MM.1S (cell line): ENCODE measurements around the gene ATP5MK.
A peak's percentile ranks its signal among the peaks of the same experiment; 100 is the strongest.

Source experiments
- DNase-seq: peaks from one replicate; pipeline ENCODE4 v3.0.0-alpha.2; 2015
- H2AFZ ChIP-seq: fragments of 300-600 bp; sonication (generic); 2 replicates; pipeline ENCODE4 v1.6.0; 2016; ENCODE audit warnings: antibody characterized with exemption, low read length
- H3F3A ChIP-seq: fragments of 300-600 bp; sonication (generic); 2 replicates; pipeline ENCODE4 v1.6.1; 2016; ENCODE audit warnings: mild to moderate bottlenecking, antibody characterized with exemption, low read length, moderate library complexity, mixed read lengths; ENCODE audit not compliant: insufficient read depth
- H3K27ac ChIP-seq: fragments of 300-600 bp; sonication (generic); 2 replicates; pipeline ENCODE4 v1.5.1; 2016; ENCODE audit warnings: mild to moderate bottlenecking, low read length
- H3K27me3 ChIP-seq: fragments of 300-600 bp; sonication (generic); replicated peaks from 2 replicates; pipeline ENCODE4 v1.6.0; 2016; ENCODE audit warnings: low read length; ENCODE audit not compliant: insufficient read depth
- H3K36me3 ChIP-seq: fragments of 300-600 bp; sonication (generic); replicated peaks from 2 replicates; pipeline ENCODE4 v1.6.1; 2016; ENCODE audit warnings: mild to moderate bottlenecking, low read length, mixed read lengths; ENCODE audit not compliant: insufficient read depth
- H3K4me1 ChIP-seq: fragments of 300-600 bp; sonication (generic); 2 replicates; pipeline ENCODE4 v1.6.1; 2016; ENCODE audit warnings: low read length, mixed read lengths
- H3K4me2 ChIP-seq: fragments of 300-600 bp; sonication (generic); 2 replicates; pipeline ENCODE4 v1.6.0; 2016; ENCODE audit warnings: low read depth, low read length
- H3K4me3 ChIP-seq: fragments of 300-600 bp; sonication (generic); 2 replicates; pipeline ENCODE4 v1.5.1; 2016; ENCODE audit warnings: low read length, mixed read lengths
- H3K79me2 ChIP-seq: fragments of 300-600 bp; sonication (generic); 2 replicates; pipeline ENCODE4 v1.6.1; 2016; ENCODE audit warnings: mixed run types, low read length, mixed read lengths
- H3K9ac ChIP-seq: fragments of 300-600 bp; sonication (generic); 2 replicates; pipeline ENCODE4 v1.6.1; 2016; ENCODE audit warnings: low read length, mixed read lengths
- H3K9me2 ChIP-seq: fragments of 300-600 bp; sonication (generic); replicated peaks from 2 replicates; pipeline ENCODE4 v1.6.1; 2016; ENCODE audit warnings: mild to moderate bottlenecking, low read length, mixed read lengths; ENCODE audit not compliant: insufficient read depth
- H3K9me3 ChIP-seq: fragments of 300-600 bp; sonication (generic); replicated peaks from 2 replicates; pipeline ENCODE4 v1.6.1; 2016; ENCODE audit warnings: mild to moderate bottlenecking, low read length, mixed read lengths; ENCODE audit not compliant: insufficient read depth
- H4K20me1 ChIP-seq: fragments of 300-600 bp; sonication (generic); 2 replicates; pipeline ENCODE4 v1.6.1; 2016; ENCODE audit warnings: mild to moderate bottlenecking, low read length, moderate library complexity, mixed read lengths; ENCODE audit not compliant: insufficient read depth
- EZH2 ChIP-seq: fragments of 300-600 bp; sonication (generic); optimal IDR thresholded peaks from 2 replicates; pipeline ENCODE3; 2017; ENCODE audit warnings: low read depth, mild to moderate bottlenecking, antibody characterized with exemption, low read length, mixed read lengths
- EZH2phosphoT487 ChIP-seq: fragments of 300-600 bp; sonication (generic); IDR thresholded peaks from 2 replicates; pipeline ENCODE4 v1.6.1; 2018; ENCODE audit warnings: antibody characterized with exemption, low read length
- TF ChIP-seq, protein P1 (sequence below): fragments of 300-600 bp; sonication (generic); IDR thresholded peaks from 2 replicates; pipeline ENCODE4 v1.5.1; 2016; ENCODE audit warnings: antibody characterized with exemption, low read length, mixed read lengths

The ATP5MK gene

DNA sequence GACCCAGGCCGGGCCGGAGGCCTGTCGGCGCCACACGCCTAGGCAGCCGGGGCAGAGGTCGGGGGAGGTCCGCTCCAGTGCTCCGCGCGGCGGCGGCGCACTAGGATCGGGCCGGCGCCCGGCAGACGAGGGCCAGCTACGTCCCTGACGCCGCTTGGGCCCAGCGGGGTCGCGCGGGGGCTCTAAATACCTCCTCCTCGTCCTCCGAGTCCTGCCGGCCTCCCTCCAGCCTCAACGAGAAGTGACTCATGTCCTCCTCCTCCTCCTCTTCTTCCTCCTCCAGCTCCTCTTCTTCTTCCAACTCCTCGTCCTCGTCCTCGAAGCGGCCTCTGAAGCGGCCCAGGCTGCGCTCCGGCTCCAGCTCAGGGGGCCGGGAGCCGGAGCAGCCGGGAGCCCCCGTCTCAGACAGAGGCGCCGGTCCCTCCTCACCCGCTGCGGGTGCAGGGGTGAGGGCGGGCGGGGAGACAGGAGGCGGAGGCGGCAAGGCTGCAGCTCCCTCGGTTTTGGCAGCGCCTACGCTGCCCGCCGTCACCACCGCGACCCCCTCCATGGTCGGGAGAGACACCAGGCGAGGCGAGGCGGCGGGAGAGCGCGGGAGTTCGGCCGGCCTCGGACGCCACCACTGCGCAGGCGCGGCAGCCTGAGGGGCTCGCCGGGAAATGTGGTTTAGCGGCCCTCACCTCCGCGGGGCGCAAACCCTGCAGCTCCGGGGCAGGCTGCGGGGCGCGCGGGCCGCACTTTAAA, 45.6 kb downstream of the ATP5MK start, which contains the start of gene PCGF6:
PCGF6 (minus strand) TSS at position 624 of the 744 bp plus-strand sequence; CDS start at position 550, 74 bp downstream.
- Histone ChIP-seq H3K9ac (peak within 1 kb of the TSS; percentile 93), H3K27me3 (no peaks in the 10 kb centered on the region), H3K9me3 (no peaks in the 10 kb centered on the region), H3K9me2 (no peaks in the 10 kb centered on the region), H3K36me3 (no peaks in the 10 kb centered on the region; the same call in 1 of the 2 replicates), H3F3A (peaks cover 3% of the 10 kb centered on the region; the same call in 1 of the 2 replicates), H3K79me2 (peaks cover 26% of the 10 kb centered on the region), H3K4me1 (0 out of 2 replicates have a peak, but pooled peaks cover 3% of the 10 kb centered on the region), H3K4me3 (peak within 1 kb of the TSS; percentile 94), H4K20me1 (no peaks in the 10 kb centered on the region), H2AFZ (peak within 1 kb of the TSS; percentile 80), H3K4me2 (peak within 1 kb of the TSS; percentile 86), H3K27ac (peak within 1 kb of the TSS; percentile 54; the same call in 1 of the 2 replicates)
- peak; percentile 82 for DNase-seq
- TF ChIP-seq EZH2phosphoT487 (no peak), EZH2 (no peak)
- TF ChIP-seq, protein P1, sequence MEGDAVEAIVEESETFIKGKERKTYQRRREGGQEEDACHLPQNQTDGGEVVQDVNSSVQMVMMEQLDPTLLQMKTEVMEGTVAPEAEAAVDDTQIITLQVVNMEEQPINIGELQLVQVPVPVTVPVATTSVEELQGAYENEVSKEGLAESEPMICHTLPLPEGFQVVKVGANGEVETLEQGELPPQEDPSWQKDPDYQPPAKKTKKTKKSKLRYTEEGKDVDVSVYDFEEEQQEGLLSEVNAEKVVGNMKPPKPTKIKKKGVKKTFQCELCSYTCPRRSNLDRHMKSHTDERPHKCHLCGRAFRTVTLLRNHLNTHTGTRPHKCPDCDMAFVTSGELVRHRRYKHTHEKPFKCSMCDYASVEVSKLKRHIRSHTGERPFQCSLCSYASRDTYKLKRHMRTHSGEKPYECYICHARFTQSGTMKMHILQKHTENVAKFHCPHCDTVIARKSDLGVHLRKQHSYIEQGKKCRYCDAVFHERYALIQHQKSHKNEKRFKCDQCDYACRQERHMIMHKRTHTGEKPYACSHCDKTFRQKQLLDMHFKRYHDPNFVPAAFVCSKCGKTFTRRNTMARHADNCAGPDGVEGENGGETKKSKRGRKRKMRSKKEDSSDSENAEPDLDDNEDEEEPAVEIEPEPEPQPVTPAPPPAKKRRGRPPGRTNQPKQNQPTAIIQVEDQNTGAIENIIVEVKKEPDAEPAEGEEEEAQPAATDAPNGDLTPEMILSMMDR = no peak

DNA sequence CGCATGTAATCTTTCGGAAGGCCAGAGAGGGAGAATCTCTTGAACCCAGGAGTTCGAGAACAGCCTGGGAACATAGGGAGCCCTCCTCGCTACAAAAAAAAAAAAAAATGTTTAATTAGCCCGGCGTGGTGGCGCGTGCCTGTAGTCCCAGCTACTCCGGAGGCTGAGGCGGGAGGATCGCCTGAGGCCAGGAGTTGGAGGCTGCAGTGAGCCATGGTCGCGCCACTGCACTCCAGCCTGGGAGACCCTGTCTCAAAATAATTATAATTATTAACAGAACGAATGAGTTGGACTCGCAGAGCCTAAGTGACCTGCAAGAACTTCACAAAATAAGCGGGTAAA, 46.1 kb downstream of the ATP5MK start:
- peak overlapping the region; percentile 80 for H2AFZ ChIP-seq
- TF ChIP-seq, protein P1 = no peak
- no peak for TF ChIP-seq EZH2
- no peak for TF ChIP-seq EZH2phosphoT487
- no peaks in the 10 kb centered on the region for H4K20me1 ChIP-seq
- H3K4me1 ChIP-seq = 0 out of 2 replicates have a peak, but pooled peaks cover 3% of the 10 kb centered on the region
- DNase-seq = no peak
- H3K4me2 ChIP-seq = peak overlapping the region; percentile 86; the same call in 1 of the 2 replicates
- H3K27me3 ChIP-seq = no peaks in the 10 kb centered on the region
- no peaks in the 10 kb centered on the region for H3K9me2 ChIP-seq
- H3F3A ChIP-seq = peaks cover 3% of the 10 kb centered on the region; the same call in 1 of the 2 replicates
- H3K4me3 ChIP-seq = peak overlapping the region; percentile 94
- H3K9ac ChIP-seq = peak overlapping the region; percentile 93
- H3K27ac ChIP-seq = peak overlapping the region; percentile 54; the same call in 1 of the 2 replicates
- peaks cover 26% of the 10 kb centered on the region for H3K79me2 ChIP-seq
- no peaks in the 10 kb centered on the region for H3K9me3 ChIP-seq
- H3K36me3 ChIP-seq = no peaks in the 10 kb centered on the region; the same call in 1 of the 2 replicates
